ENCODE measurements around the gene C2orf92. TPM values are rescaled to one million over a fixed set of nuclear protein-coding genes. Genes with fewer than 3 reads are reported as not detected.

C2orf92 gene
- total RNA-seq, 3 donors from 2014 or later: 11.2 to 49.5 (median 27.9) TPM

- Histone ChIP-seq H3K27ac (peak overlapping the region; percentile 97 to 98), H3K36me3 (peaks cover 5% of the 10 kb centered on the region), H3K9me3 (no peaks in the 10 kb centered on the region), H3K4me3 (peak overlapping the region; percentile 73 to 81 (median 77)), H3K27me3 (no peaks in the 10 kb centered on the region), H3K4me1 (peaks cover 3 to 16% of the 10 kb centered on the region in 2 donors)
- peak; percentile 68 to 78 for DNase-seq (ENCODE audit: low spot score in 2 of 2)
- TF ChIP-seq CTCF (IDR thresholded peaks at IDR 0.05): no peak
- no peak for TF ChIP-seq POLR2A (IDR thresholded peaks at IDR 0.05)
- TF ChIP-seq POLR2AphosphoS5 (IDR thresholded peaks at IDR 0.05): peak in 1 of 3 donors; percentile 7
- intact Hi-C loops (cut with DNase I; ENCODE audit: low total_unique reads): no loop called here
Observed at GRCh38 chr2:97662895-97663625, 6.5 kb upstream of the C2orf92 start.

GRCh38 chr2:97663626-97663961 lies 5.9 kb upstream of the C2orf92 start:
- Histone ChIP-seq H3K9me3 (no peaks in the 10 kb centered on the region), H3K27me3 (no peaks in the 10 kb centered on the region), H3K36me3 (peaks cover 5% of the 10 kb centered on the region), H3K4me1 (peaks cover 3 to 16% of the 10 kb centered on the region in 2 donors), H3K4me3 (peak overlapping the region; percentile 73 to 81 (median 77)), H3K27ac (peak overlapping the region; percentile 97 to 98)
- no peak for DNase-seq (ENCODE audit: low spot score in 2 of 2)
- intact Hi-C loops (cut with DNase I; ENCODE audit: low total_unique reads): no loop called here
- peak in 1 of 3 donors; percentile 14 for TF ChIP-seq CTCF (IDR thresholded peaks at IDR 0.05)
- TF ChIP-seq POLR2A (IDR thresholded peaks at IDR 0.05): no peak
- peak in 1 of 3 donors; percentile 22 for TF ChIP-seq POLR2AphosphoS5 (IDR thresholded peaks at IDR 0.05)

- Histone ChIP-seq H3K27me3 (no peaks in the 10 kb centered on the region), H3K27ac (peak within 1 kb of the TSS; percentile 97 to 98), H3K36me3 (peaks cover 2% of the 10 kb centered on the region), H3K9me3 (no peaks in the 10 kb centered on the region), H3K4me3 (peak within 1 kb of the TSS; percentile 73 to 81 (median 77)), H3K4me1 (peaks cover 3 to 16% of the 10 kb centered on the region in 2 donors)
- intact Hi-C loops (cut with DNase I; ENCODE audit: low total_unique reads): no loop called here
- peak; percentile 47 for TF ChIP-seq POLR2A (IDR thresholded peaks at IDR 0.05)
- TF ChIP-seq CTCF (IDR thresholded peaks at IDR 0.05): peak; percentile 49 to 73 (median 54)
- peak in 2 of 3 donors; percentile 78 to 84 for TF ChIP-seq POLR2AphosphoS5 (IDR thresholded peaks at IDR 0.05)
- DNase-seq (ENCODE audit: low spot score in 2 of 2): peak; percentile 98 to 99
Observed at GRCh38 chr2:97663962-97664635, 5.4 kb upstream of the C2orf92 start, which contains the start of gene ACTR1B. ACTR1B (minus strand) TSS chr2:97664044; CDS start chr2:97663890, 154 bp downstream.

GRCh38 chr2:97664636-97664970 lies 4.9 kb upstream of the C2orf92 start:
- H3K27me3 ChIP-seq: no peaks in the 10 kb centered on the region
- peak overlapping the region; percentile 97 to 98 for H3K27ac ChIP-seq
- no peaks in the 10 kb centered on the region for H3K9me3 ChIP-seq
- peak overlapping the region; percentile 73 to 81 (median 77) for H3K4me3 ChIP-seq
- intact Hi-C loops (cut with DNase I; ENCODE audit: low total_unique reads): no loop called here
- DNase-seq (ENCODE audit: low spot score in 2 of 2): no peak
- no peaks in the 10 kb centered on the region for H3K36me3 ChIP-seq
- TF ChIP-seq POLR2A (IDR thresholded peaks at IDR 0.05) (no peak), POLR2AphosphoS5 (IDR thresholded peaks at IDR 0.05) (no peak), CTCF (IDR thresholded peaks at IDR 0.05) (no peak)
- peaks cover 3 to 16% of the 10 kb centered on the region in 2 donors for H3K4me1 ChIP-seq

- no peak for DNase-seq (ENCODE audit: low spot score in 2 of 2)
- intact Hi-C loops (cut with DNase I; ENCODE audit: low total_unique reads): no loop called here
- Histone ChIP-seq H3K36me3 (no peaks in the 10 kb centered on the region), H3K27ac (no peak overlapping the region), H3K4me1 (no peaks in the 10 kb centered on the region), H3K27me3 (no peaks in the 10 kb centered on the region), H3K4me3 (no peak overlapping the region), H3K9me3 (no peaks in the 10 kb centered on the region)
- TF ChIP-seq POLR2AphosphoS5 (IDR thresholded peaks at IDR 0.05) (no peak), CTCF (IDR thresholded peaks at IDR 0.05) (no peak), POLR2A (IDR thresholded peaks at IDR 0.05) (no peak)
Observed at GRCh38 chr2:97670471-97670870, 958 bp downstream of the C2orf92 start.

Data from breast epithelium (tissue), 4 donors.